ENCODE results near the gene ISG20.

GRCh38 chr15:88703533-88703932 is 64.7 kb downstream of the ISG20 start:
- TF ChIP-seq CTCF (conservative IDR thresholded peaks at IDR 0.05; ENCODE audit: low read length) (no peak), EZH2phosphoT487 (IDR thresholded peaks at IDR 0.05; ENCODE audit: borderline replicate concordance, low read depth, low read length) (no peak)
